PC-9 (cell line): ENCODE data around the gene COL27A1.

ENCODE experiments used
- EZH2 ChIP-seq: fragments of 200-600 bp; sonication (generic); IDR thresholded peaks from 2 replicates; pipeline ENCODE4 v1.8.0; 2017; ENCODE audit warnings: antibody characterized with exemption, low read depth
- TF ChIP-seq, protein P1 (sequence below): fragments of 200-600 bp; sonication (generic); conservative IDR thresholded peaks from 2 replicates; pipeline ENCODE4 v1.6.1; 2017; ENCODE audit warnings: mixed run types, antibody characterized with exemption, mild to moderate bottlenecking, moderate library complexity

DNA sequence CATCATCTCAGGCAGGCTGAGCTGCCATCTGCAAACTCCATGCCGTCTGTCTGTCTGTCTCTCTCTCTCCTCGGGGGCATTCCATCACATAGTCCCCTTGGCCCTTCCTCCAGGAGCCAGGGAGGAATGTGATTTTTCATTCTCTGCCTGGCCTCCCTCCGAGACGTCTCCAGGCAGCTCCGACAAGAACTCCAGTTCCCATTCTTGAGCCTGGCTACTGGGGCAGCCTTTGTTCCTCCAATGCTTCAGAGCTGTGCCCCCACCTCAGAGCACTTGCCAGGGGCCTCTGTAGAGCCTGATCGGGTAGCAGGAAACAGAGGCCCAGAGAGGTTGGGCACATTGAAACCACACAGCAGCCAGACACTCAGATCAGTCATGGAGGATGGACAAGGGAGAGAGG, 74.0 kb downstream of the COL27A1 start:
- TF ChIP-seq, protein P1, sequence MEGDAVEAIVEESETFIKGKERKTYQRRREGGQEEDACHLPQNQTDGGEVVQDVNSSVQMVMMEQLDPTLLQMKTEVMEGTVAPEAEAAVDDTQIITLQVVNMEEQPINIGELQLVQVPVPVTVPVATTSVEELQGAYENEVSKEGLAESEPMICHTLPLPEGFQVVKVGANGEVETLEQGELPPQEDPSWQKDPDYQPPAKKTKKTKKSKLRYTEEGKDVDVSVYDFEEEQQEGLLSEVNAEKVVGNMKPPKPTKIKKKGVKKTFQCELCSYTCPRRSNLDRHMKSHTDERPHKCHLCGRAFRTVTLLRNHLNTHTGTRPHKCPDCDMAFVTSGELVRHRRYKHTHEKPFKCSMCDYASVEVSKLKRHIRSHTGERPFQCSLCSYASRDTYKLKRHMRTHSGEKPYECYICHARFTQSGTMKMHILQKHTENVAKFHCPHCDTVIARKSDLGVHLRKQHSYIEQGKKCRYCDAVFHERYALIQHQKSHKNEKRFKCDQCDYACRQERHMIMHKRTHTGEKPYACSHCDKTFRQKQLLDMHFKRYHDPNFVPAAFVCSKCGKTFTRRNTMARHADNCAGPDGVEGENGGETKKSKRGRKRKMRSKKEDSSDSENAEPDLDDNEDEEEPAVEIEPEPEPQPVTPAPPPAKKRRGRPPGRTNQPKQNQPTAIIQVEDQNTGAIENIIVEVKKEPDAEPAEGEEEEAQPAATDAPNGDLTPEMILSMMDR: no peak
- TF ChIP-seq EZH2: no peak
